GM21360 (cell line): ENCODE data around the gene ZDHHC21.
"Not testable (repeated sequence)": the region's sequence is repeated elsewhere in the genome, so short reads cannot be mapped to it uniquely, and the experiment has no call there.

Experiments used
- ATAC-seq: cut with Tn5 transposase; IDR thresholded peaks from one replicate; pipeline ENCODE4 v1.9.1; 2021; ENCODE audit warnings: mild to moderate bottlenecking, moderate library complexity; ENCODE audit not compliant: unreplicated experiment

The ZDHHC21 gene

DNA sequence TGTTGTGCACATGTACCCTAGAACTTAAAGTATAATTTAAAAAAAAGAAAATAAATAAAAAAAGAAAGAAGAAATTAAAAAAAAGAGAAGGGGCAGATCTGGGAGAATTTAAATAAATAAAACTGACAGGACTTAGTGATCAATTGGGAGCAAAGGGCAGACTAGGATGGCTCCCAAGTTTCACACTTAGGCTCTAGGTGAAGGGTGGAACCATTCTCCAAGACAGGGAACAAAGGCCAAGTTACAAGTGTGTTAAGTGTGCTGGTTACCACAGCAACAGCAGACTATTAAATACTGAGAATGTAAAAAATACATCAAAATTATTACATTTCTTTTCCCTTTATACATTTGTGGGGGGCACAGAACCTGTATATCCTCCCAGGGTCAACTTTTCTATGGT, 7.1 kb downstream of the ZDHHC21 start:
- ATAC-seq, result no peak

DNA sequence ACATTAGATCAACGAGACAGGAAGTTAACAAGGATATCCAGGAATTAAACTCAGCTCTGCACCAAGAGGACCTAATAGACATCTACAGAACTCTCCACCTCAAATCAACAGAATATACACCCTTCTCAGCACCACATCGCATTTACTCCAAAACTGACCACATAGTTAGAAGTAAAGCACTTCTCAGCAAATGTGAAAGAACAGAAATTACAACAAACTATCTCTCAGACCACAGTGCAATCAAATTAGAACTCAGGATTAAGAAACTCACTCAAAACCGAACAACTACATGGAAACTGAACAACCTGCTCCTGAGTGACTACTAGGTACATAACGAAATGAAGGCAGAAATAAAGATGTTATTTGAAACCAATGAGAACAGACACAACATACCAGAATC, 10.6 kb downstream of the ZDHHC21 start:
- ATAC-seq, result not testable (repeated sequence)

DNA sequence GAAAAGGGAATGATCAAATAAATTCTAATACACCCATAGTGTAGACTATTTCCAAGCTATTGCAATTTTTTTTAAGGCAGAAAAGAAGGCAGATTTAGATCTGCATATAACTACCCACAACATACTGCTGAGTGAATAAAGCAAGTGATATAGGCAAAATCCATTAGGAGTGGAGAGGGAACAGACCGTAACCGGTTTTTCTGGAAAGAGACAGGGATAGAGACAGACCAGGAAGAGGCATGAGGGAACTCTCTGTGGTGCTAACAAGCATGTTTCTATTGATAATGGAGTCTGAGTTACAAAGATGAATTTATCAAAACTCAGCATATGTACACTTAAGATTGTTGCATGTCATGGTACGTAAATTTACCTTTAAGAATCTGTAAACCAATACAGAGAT, 14.5 kb downstream of the ZDHHC21 start:
- ATAC-seq, result no peak

DNA sequence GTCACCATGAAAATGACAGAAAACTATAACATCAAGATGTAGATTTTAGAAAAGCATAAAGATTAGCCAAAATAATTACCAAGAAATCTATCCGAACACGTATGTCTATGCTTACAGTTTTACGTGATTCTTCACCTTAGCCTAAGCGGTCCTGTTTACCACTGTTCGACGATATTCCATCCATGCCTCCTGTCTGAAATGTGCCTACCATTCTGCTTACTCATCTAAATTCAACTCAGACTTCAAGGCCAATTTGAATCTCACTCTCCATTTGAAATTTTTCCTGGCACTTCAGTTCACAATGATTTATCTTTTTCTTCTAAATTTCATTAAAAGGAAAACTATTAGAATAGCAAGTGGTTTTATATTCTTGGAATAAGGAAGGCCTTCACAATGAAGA, 15.4 kb downstream of the ZDHHC21 start:
- no peak for ATAC-seq

DNA sequence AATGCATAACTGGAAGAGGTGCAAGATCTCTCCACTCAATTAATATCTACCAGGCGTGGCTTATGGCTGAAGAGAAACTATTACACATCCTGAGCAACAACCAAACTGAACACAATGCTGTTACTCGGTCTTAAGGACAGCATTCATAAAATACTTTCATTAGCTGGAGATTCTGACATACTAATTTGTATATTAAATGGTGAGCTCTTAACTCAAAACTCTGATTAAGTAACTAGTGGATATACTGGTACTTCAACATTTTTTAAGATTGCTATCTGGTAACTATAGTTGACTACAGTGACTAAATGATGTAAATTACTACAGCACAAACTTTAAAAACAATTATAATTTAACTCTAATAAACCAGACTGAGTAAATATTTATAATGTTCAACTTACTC, 15.8 kb downstream of the ZDHHC21 start:
- no peak for ATAC-seq

DNA sequence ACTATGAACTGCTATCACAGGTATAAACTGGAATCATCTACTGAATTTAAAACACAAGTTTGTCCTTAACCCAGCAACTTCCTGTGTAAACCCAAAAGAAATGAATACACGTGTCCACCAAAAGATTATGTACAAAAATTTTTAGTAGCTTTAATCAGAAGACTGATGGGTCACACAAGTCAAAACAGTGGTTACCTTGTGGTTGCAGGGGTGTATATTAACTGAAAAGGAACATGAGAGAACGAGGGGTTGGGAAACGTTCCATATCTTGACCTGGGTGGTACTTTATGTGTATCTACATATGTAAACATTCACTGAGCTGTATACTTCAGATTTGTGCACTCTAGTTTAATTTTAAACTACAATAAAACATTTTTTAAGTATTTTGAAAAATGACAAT, 18.6 kb downstream of the ZDHHC21 start:
- ATAC-seq, result no peak

DNA sequence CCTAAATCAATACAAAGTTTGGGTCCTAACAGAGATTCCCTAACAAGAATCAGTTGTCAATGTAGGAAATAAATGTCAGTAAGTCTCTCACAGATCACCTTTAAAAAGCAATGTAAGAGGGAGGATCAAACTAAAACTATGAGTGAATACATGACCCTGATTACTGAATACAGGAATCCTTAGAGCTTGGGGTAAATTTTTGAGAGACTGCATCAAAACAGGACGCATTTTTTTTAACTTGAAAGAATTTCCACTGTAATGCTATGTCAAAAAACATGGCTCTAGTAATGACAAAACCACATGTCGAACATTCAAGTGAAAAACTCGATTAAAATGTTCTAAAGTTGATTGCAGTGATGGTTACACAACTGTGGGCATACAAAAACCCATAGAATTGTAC, 21.9 kb downstream of the ZDHHC21 start:
- no peak for ATAC-seq

DNA sequence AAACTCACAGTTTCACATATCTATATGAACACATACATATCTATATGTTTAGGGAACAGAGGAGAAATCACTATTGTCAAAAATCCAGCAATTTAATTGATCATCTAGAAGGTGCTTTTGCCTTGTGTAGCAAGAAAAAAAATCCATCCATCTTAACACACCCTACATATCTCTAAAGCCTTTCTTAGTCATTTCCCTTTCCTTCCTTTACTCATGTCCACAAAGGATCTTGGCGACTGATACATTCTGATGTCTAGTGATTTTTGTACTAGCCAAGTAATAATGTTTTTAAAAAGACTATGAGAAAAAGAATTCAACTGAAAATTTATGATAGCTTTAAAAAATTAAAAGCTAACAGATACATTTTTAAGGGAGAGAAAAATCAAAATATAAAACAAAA, 22.5 kb downstream of the ZDHHC21 start:
- ATAC-seq, result no peak

DNA sequence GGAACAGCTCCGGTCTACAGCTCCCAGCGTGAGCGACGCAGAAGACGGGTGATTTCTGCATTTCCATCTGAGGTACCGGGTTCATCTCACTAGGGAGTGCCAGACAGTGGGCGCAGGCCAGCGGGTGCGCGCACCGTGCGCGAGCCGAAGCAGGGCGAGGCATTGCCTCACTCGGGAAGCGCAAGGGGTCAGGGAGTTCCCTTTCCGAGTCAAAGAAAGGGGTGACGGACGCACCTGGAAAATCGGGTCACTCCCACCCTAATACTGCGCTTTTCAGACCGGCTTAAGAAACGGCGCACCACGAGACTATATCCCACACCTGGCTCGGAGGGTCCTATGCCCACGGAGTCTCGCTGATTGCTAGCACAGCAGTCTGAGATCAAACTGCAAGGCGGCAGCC, 29.2 kb downstream of the ZDHHC21 start:
- ATAC-seq, result not testable (repeated sequence)

DNA sequence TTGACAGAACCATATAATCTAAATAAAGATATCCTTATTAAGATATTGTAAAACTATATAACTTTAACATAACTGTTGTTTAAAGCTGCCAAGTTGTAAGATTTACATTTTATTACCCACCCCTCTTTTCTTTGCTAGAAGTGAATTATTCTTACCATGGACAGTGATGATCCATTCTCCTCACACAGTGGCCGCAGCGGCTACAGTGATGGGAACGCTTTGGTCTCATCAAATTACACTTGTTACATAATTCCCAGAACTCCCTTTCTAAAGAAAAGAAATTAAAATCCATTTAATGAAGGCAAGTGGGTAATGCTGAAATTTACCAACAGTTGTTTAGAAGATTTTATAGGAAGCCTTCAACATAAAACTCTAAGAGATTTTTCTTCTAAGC, 31.2 kb downstream of the ZDHHC21 start:
- no peak for ATAC-seq

DNA sequence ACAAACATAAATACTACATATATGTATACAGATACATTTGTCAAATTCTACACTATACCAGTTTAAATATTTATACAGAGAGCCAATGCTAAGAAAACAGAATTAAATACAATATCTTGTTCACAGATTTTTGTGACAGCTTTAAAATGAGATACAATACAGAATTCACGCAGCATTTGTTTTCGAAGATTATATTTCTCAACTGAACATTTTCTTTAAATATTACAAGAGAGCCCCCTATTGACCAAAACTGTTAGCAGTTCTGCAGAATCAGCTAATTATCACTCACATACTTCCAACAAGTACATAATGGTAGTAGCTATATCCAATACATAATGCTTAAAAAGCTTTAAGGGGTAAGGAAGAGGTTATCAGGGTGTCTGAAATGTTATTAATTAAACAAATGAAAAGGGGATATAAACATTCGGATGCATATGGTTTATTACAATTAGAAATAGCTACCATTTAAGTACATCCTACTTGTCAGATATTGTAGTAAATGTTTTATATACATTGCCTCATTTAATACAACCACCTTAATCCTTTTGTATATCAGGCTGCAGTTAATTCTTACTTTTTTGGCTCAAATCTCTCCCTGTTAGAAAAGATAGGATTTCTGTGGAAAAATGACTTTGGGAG, 31.7 kb downstream of the ZDHHC21 start:
- ATAC-seq, result no peak

DNA sequence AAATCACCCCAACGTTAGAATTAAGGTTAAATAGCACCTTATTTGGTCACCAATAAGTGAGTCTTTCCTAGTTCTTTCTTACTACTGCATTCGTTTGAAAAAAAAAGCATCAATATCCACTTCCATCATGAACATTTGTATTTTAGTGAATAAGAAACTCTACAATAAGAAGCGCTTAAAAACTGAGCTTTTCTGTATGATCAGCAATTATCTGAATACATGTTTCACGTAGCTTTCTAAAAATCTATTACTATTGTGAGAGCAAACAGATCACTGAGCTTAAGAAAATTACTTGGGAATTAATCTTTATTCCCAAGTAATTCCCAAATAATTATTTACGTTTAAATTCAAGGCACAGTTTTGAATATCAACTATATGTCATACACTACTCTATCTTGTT, 32.5 kb downstream of the ZDHHC21 start:
- ATAC-seq, result no peak

DNA sequence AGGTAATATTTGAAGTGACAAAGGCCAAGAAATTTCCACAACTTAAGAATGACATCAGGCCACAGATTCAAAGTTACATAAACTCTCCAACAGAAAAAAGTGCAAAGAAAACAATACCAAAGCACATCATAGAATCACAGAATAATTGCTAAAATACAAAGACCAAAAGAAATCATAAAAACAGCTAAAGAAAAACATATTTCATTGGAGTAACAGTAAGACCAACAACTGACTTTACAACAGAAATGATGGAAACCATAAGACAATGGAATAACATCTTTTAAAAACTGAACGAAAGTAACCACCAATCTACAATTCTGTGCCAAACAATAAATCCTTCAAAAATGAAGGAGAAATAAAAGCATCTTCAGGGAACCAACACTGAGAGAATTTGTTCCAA, 38.3 kb downstream of the ZDHHC21 start:
- no peak for ATAC-seq

DNA sequence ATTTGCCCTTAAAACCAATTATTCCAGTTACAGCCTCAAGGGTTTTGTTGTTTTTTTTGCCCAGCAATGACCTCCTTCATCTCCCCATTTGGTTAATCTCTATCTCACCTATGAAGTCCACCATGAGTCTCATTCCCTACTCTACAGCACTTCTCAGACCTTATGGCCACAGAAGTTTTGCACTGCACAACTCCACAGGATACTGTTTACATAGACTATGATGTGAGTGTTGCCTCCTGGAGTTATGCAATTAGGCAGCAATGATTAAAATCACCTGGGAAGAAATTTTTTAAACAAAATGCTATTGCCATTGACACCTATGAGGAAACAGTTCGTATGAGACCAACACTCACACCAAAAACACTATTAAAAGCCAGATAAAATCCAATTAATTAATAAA, 39.7 kb downstream of the ZDHHC21 start:
- ATAC-seq, result no peak

DNA sequence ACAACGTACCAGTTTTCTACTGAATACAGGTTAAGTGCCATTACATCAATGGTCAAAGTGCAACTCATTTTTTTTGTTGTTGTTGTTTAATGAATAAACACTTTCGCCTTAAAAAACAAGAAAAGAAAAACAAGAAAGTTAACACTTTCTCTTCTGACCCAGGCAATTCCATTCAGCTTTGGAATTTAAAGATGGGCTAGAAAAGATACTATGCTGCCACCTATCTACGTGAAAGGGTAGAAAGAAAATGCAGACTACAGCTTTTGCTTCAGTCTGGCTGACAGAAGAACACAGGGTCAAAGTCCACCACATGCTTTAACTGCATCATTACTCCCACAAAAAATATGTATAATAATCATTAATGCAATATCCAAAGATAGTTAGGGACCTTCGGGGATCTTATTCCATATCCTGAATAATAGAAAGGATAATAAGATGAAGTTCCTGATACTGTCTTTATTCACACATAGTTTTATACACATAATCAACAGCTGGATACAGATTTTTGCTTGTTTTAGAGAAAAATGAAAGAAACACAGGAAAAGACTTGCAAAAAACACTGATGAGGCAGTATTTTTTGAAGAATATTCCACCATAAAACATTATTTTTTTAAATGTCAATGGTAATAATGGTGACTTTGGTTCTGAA, 40.4 kb downstream of the ZDHHC21 start:
- no peak for ATAC-seq

DNA sequence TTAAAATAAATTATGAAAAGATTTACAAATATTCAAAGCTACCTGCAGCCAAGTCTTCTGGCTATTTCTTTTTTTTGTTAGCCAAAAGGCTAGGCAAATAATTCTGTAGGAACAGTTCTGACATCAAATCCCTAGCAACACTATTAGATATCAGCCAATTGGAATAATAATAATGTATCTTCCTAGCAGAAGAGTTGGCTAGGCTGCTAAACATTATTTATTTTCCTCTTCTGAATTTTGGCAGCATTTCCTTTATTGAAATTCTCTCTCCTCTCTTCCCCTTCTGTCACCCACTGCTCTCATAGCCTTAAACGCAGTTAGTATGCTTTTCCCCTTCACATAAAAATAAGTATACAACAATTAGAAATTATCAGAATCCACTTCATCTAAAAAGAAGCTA, 42.6 kb downstream of the ZDHHC21 start:
- no peak for ATAC-seq

DNA sequence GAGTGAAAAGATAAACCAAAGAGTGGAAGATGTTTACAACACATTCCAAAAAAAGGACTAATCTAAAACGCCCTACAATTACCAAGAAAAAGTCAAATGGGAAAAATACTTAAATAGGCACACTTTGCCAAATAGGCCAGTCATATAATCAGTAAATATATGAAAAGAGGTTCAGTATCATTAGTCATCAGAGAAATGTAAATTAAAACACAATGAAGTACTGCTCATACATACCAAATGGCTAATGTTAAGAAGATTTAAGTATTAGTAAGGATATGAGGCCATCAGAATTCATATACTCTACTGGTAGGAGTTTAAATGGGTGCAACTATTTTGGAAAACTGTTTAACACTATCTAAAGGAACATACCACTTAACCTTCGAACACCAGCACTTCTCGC, 47.6 kb downstream of the ZDHHC21 start:
- ATAC-seq, result no peak

DNA sequence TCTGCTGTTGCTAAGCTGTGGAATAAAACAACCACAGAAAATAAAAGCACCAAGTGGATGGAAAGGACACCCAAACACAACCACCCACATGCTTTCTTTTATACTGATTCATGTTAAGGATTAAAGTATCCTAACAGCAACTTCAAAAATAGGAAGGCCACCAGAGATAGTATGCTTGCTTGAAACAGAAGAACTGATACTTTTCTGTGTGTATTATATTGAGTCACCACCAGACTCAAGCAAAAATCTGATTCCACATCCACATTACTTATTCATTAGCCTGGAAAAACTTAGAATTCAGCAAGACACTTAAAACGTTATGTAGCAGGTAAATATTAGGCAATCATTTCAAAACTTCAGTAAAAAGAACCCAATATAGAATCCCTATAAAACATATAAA, 52.3 kb downstream of the ZDHHC21 start:
- no peak for ATAC-seq

DNA sequence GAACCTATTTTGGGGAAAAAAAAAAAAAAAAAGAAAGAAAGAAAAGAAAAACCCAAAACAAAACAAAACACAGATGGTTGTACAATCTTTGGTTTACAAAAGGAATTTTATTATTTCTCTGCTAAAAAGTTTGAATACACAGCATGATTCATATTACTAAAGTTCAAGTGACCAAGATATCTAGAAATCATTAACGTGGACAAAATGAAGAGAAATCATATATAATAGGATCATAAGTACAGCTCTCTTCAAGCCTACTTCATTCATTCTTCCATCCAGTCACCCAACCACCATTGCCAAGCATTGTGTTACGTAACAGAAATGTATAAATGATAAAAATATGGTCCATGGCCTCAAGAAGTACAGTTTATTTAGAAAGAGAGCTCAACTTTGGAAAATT, 52.9 kb downstream of the ZDHHC21 start:
- no peak for ATAC-seq

DNA sequence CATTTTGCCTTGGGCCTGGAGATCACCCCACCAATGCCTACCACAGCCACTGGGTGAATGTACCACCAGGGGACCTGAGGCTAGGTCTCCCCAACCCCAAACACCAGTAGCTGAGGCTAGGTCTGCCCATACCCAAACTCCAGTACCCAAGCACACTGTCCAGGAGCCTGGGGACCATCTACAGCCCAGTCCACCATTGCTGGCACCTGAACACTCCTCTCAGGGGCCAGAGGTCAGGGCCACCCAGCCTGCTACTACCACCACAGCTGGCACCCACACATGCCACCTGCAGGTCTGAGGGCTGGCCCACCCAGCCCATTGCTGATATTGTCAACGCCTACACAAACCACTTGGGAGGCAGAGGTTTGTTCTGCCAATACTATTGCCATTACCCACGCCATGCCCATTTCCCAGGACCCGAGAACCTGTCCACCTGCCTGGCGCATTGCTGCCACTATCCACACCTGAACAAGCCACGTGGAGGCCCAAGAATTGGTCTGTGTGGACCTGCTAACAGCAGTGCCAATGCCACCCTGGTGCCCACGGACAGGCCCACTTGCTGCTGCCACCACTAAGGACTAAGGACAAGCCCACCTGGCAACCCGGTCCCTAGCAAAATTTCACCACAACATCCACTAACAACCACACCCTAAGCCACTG, 59.2 kb downstream of the ZDHHC21 start:
- no peak for ATAC-seq

DNA sequence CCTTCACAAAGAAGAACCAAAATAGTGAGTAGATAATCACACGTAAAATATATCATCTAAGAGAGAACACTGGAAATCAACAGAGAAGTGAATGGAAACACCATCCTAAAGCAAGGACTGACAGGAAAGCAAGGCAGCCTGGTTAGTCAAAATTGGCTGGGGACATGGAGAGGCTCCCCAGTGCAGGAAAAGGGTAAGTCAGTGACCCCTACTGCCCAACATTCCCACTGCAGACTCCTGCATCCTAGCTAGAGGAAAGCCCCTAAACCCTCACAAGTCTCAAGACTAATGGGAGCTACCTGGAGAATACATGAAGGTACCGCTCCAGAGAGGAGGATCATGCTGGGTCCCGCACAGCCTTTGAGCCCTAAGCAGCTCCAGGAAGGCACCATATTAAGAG, 60.1 kb downstream of the ZDHHC21 start:
- ATAC-seq, result no peak

DNA sequence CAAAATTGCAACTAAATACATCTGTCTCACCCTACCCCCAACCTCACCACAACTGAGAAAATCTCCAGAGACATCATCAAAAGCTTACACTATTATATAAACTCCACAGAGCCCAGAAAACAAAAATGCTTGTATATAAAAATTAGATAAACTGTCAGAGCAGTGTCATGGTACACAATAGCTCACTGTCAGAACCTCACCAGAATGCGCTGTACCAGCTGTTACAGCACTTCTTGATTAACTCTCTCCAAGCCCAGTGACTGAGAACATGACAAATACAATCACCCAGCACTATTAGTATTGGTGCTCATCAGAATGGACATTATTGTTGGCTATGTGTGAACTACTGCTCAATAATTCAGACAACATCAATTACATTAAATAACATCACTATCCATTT, 65.7 kb downstream of the ZDHHC21 start:
- ATAC-seq, result no peak
